PC-9 (cell line): ENCODE measurements around the gene GATA2. TPM values are rescaled to one million over a fixed set of nuclear protein-coding genes. Genes with fewer than 3 reads are reported as not detected.

Experiments used
- BruUV-seq: library from RNA; stranded (reverse); fragments of 400-500 nt; replicated peaks from 2 replicates; lab custom pipeline; 2021; lab: Mats Ljungman, UMichigan
- CTCF ChIA-PET: fragments of 300-600 bp; sonication (Branson Sonifier 250); formaldehyde crosslinking; loops from one replicate; lab custom pipeline; 2022; ENCODE audit warnings: antibody characterized with exemption; lab: Charles Lee
- POLR2A ChIA-PET: fragments of 300-600 bp; sonication (Branson Sonifier 250); formaldehyde crosslinking; loops from one replicate; lab custom pipeline; 2022; ENCODE audit warnings: antibody characterized with exemption; ENCODE audit not compliant: unreplicated experiment; lab: Charles Lee
- DNase-seq, 2 experiments: peaks; one replicate each; pipeline versions ENCODE4 v3.0.0 to v3.0.0-alpha.2; 2015 to 2022; ENCODE audit warnings: mixed read lengths in 1 of 2
- H2AFZ ChIP-seq: fragments of 200-600 bp; sonication (generic); 2 replicates; pipeline ENCODE4 v1.8.1; 2017; ENCODE audit warnings: antibody characterized with exemption
- H3F3A ChIP-seq: fragments of 200-600 bp; sonication (generic); 2 replicates; pipeline ENCODE4 v1.8.1; 2017; ENCODE audit warnings: antibody characterized with exemption, mild to moderate bottlenecking, low read depth; ENCODE audit not compliant: insufficient read depth
- H3K27ac ChIP-seq: fragments of 200-600 bp; sonication (generic); 2 replicates; pipeline ENCODE4 v1.6.1; 2016; ENCODE audit warnings: mixed run types
- H3K27me3 ChIP-seq: fragments of 200-600 bp; sonication (generic); 2 replicates; pipeline ENCODE4 v1.6.1; 2016; ENCODE audit warnings: low read depth, mixed run types; ENCODE audit not compliant: insufficient read depth
- H3K36me3 ChIP-seq: fragments of 200-600 bp; sonication (generic); 2 replicates; pipeline ENCODE4 v1.6.1; 2016; ENCODE audit warnings: low read depth, mixed run types
- H3K4me1 ChIP-seq: fragments of 200-600 bp; sonication (generic); replicated peaks from 2 replicates; pipeline ENCODE4 v1.6.1; 2016; ENCODE audit warnings: mixed run types; ENCODE audit not compliant: insufficient read depth
- H3K4me2 ChIP-seq: fragments of 200-600 bp; sonication (generic); 2 replicates; pipeline ENCODE4 v1.6.1; 2017; ENCODE audit warnings: mixed run types
- H3K4me3 ChIP-seq: fragments of 200-600 bp; sonication (generic); 2 replicates; pipeline ENCODE4 v1.6.1; 2016; ENCODE audit warnings: mixed run types
- H3K79me2 ChIP-seq: fragments of 200-600 bp; sonication (generic); 2 replicates; pipeline ENCODE4 v1.6.1; 2017; ENCODE audit warnings: low read depth, mixed run types
- H3K9me2 ChIP-seq: fragments of 200-600 bp; sonication (generic); 2 replicates; pipeline ENCODE4 v1.8.1; 2017; ENCODE audit warnings: mild to moderate bottlenecking; ENCODE audit not compliant: insufficient read depth
- H3K9me3 ChIP-seq: fragments of 200-600 bp; sonication (generic); 2 replicates; pipeline ENCODE4 v1.8.1; 2016; ENCODE audit warnings: low read depth; ENCODE audit not compliant: insufficient read depth
- H4K20me1 ChIP-seq: fragments of 200-600 bp; sonication (generic); 2 replicates; pipeline ENCODE4 v1.8.1; 2017; ENCODE audit not compliant: insufficient read depth
- EZH2 ChIP-seq: fragments of 200-600 bp; sonication (generic); IDR thresholded peaks from 2 replicates; pipeline ENCODE4 v1.8.0; 2017; ENCODE audit warnings: antibody characterized with exemption, low read depth
- intact Hi-C: fragments of 100-400 bp; cut with micrococcal nuclease; formaldehyde crosslinking; loops from one replicate; pipeline ENCODE4 v1.10.0; 2022; ENCODE audit not compliant: unreplicated experiment
- total RNA-seq: library from RNA; stranded (reverse); gene quantifications from 2 replicates; pipeline ENCODE4 v1.2.3, GENCODE V29; 2021
- TF ChIP-seq, protein P1 (sequence below): fragments of 200-600 bp; sonication (generic); conservative IDR thresholded peaks from 2 replicates; pipeline ENCODE4 v1.6.1; 2017; ENCODE audit warnings: mixed run types, antibody characterized with exemption, mild to moderate bottlenecking, moderate library complexity

Gene GATA2
- total RNA-seq, 1 experiment from 2014 or later = 29.0 TPM

DNA sequence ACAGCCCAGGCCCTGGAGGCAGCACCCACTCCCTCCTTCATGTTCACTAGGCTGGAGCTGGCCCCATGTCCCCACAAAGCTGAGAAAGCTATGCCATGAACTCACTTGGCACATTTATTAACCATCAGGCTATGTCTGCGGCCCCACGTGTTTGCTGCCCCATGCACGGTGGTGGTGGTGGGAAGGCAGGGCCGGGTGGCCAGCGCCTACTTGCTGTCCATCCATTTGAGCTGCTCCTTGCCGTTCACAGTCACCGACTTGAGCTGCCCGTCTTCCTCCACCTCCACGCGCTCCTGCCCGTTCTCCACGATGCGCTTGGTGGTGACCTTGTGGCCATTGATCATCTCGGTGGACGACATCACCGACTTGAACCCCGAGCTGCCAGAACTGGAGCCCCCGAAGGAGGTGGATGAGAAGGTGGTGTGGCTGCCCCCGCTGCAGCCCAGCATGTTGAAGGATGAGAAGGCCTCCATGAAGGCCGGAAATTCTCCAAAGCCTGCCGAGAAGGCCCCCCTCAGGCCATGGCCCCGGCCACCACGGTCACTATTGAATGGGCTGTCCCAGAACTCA lies 30.6 kb downstream of the GATA2 start:
- no peak overlapping the region for H3K4me2 ChIP-seq
- BruUV-seq = no TSS peak
- H3K4me1 ChIP-seq = no peaks in the 10 kb centered on the region
- no peaks in the 10 kb centered on the region for H3K36me3 ChIP-seq
- CTCF ChIA-PET = no interaction called here
- no peak for DNase-seq
- H3K9me2 ChIP-seq = no peaks in the 10 kb centered on the region
- TF ChIP-seq EZH2 = no peak
- TF ChIP-seq, protein P1, sequence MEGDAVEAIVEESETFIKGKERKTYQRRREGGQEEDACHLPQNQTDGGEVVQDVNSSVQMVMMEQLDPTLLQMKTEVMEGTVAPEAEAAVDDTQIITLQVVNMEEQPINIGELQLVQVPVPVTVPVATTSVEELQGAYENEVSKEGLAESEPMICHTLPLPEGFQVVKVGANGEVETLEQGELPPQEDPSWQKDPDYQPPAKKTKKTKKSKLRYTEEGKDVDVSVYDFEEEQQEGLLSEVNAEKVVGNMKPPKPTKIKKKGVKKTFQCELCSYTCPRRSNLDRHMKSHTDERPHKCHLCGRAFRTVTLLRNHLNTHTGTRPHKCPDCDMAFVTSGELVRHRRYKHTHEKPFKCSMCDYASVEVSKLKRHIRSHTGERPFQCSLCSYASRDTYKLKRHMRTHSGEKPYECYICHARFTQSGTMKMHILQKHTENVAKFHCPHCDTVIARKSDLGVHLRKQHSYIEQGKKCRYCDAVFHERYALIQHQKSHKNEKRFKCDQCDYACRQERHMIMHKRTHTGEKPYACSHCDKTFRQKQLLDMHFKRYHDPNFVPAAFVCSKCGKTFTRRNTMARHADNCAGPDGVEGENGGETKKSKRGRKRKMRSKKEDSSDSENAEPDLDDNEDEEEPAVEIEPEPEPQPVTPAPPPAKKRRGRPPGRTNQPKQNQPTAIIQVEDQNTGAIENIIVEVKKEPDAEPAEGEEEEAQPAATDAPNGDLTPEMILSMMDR = no peak
- H3K27me3 ChIP-seq = peaks cover 18% of the 10 kb centered on the region
- POLR2A ChIA-PET = no interaction called here
- H3F3A ChIP-seq = no peaks in the 10 kb centered on the region
- no peaks in the 10 kb centered on the region for H3K9me3 ChIP-seq
- H4K20me1 ChIP-seq = no peaks in the 10 kb centered on the region
- no peaks in the 10 kb centered on the region for H3K79me2 ChIP-seq
- no peak overlapping the region for H3K4me3 ChIP-seq
- intact Hi-C loops = no loop called here
- H2AFZ ChIP-seq = no peak overlapping the region
- no peak overlapping the region for H3K27ac ChIP-seq

GRCh38 chr3:128461731-128462130 lies 31.3 kb downstream of the GATA2 start:
- intact Hi-C loops = no loop called here
- Histone ChIP-seq H4K20me1 (no peaks in the 10 kb centered on the region), H3K79me2 (no peaks in the 10 kb centered on the region), H2AFZ (no peak overlapping the region), H3K9me2 (no peaks in the 10 kb centered on the region), H3K36me3 (no peaks in the 10 kb centered on the region), H3K27ac (no peak overlapping the region), H3F3A (no peaks in the 10 kb centered on the region), H3K9me3 (no peaks in the 10 kb centered on the region), H3K27me3 (peaks cover 17% of the 10 kb centered on the region), H3K4me2 (no peak overlapping the region), H3K4me3 (no peak overlapping the region), H3K4me1 (no peaks in the 10 kb centered on the region)
- DNase-seq = no peak
- TF ChIP-seq EZH2 = no peak
- TF ChIP-seq, protein P1 = no peak
- POLR2A ChIA-PET = no interaction called here
- no TSS peak for BruUV-seq
- CTCF ChIA-PET = no interaction called here

DNA sequence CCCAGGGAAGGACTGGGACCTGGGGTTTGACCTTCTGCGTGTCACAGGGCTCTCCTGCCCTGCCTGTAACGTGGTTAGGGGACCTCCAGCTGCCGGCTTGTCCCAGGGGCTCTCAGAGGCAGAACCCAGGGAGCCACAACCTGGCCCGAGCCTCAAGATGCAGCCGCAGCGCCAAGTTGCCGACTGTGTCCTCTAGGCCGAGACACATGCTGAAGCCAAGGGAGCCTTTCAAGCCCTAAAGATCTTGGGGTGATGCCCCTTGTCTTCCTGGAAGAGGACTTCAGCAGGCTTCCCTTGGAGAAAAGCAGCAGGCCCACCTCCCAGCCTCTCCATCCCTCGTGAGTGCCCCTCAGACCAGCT lies 33.6 kb downstream of the GATA2 start:
- intact Hi-C loops = no loop called here
- Histone ChIP-seq H3K27ac (no peak overlapping the region), H4K20me1 (no peaks in the 10 kb centered on the region), H2AFZ (no peak overlapping the region), H3K4me1 (peaks cover 3% of the 10 kb centered on the region), H3K79me2 (no peaks in the 10 kb centered on the region), H3K9me3 (no peaks in the 10 kb centered on the region), H3K36me3 (no peaks in the 10 kb centered on the region), H3K27me3 (no peaks in the 10 kb centered on the region), H3F3A (no peaks in the 10 kb centered on the region), H3K4me3 (no peak overlapping the region), H3K4me2 (no peak overlapping the region), H3K9me2 (no peaks in the 10 kb centered on the region)
- CTCF ChIA-PET = no interaction called here
- POLR2A ChIA-PET = no interaction called here
- TF ChIP-seq, protein P1 = no peak
- no peak for TF ChIP-seq EZH2
- no TSS peak for BruUV-seq
- DNase-seq = no peak
